ENCODE measurements around the gene OR10J1. TPM values are rescaled to one million over a fixed set of nuclear protein-coding genes. Genes with fewer than 3 reads are reported as not detected.

Gene OR10J1, protein sequence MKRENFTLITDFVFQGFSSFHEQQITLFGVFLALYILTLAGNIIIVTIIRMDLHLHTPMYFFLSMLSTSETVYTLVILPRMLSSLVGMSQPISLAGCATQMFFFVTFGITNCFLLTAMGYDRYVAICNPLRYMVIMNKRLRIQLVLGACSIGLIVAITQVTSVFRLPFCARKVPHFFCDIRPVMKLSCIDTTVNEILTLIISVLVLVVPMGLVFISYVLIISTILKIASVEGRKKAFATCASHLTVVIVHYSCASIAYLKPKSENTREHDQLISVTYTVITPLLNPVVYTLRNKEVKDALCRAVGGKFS
- not detected in 5 replicates for total RNA-seq (2022; extraction: Qiagen RNA extraction; ENCODE audit: low read depth)

DNA sequence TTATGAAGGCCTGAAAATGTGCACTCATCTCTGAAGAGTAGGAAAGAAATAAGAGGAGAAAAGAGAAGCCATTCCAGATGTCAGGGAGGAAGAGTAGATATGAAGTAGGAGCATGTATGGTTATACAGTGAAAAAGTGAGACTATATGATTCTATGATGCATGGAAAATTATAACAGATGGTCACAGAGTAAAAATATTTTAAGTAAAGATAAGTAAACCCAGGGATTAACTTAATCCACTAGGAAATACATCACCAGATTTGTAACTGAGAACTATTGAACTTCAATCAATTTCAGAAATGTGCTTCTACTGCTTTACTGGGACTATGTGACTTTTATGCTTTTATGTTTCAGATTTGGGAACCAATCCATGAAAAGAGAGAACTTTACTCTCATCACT, at the start of gene OR10J1:
Gene OR10J1, plus strand, starts transcription at position 301 of the 400 bp plus-strand sequence. Its CDS starts 70 bp downstream, at position 371.

DNA sequence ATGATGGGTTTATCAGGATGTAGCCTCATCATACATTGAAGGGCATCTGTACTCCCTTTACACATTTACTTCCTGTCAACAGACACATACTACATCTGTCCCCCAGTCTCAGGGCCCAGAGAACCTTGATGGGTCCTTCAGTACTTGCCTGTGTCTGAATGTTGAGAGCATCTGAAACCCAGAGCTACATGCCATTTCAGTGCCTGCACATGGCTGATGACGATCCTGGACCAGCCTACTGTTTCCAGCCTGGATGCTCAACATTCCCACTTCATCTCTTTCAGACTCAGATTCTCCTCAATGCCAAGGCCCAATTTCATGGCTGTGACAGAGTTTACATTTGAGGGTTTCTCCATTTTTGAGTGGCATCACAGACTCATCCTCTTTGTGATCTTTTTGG, 7.6 kb upstream of the OR10J1 start, which contains the start of gene OR10J4:
Gene OR10J4, plus strand, starts transcription at position 301 of the 400 bp plus-strand sequence.

Other genes with a start within 250 kb of the OR10J1 start
- gene ACKR1, start 234.8 kb upstream of the OR10J1 start, total RNA-seq (2022; extraction: Qiagen RNA extraction; ENCODE audit: low read depth): not detected in 5 replicates
- gene FCER1A, start 137.4 kb upstream of the OR10J1 start, total RNA-seq (2022; extraction: Qiagen RNA extraction; ENCODE audit: low read depth): not detected in 5 replicates
- gene OR10J4, start 7.5 kb upstream of the OR10J1 start, total RNA-seq (2022; extraction: Qiagen RNA extraction; ENCODE audit: low read depth): not detected in 5 replicates
- not detected in 5 replicates for gene OR10J5, start 96.3 kb downstream of the OR10J1 start, total RNA-seq (2022; extraction: Qiagen RNA extraction; ENCODE audit: low read depth)
- not detected in 5 replicates for gene APCS, start 148.1 kb downstream of the OR10J1 start, total RNA-seq (2022; extraction: Qiagen RNA extraction; ENCODE audit: low read depth)